Subcutaneous adipose tissue (tissue), 4 donors: ENCODE measurements around the gene MPP3. TPM values are rescaled to one million over a fixed set of nuclear protein-coding genes. Genes with fewer than 3 reads are reported as not detected.

Experiments used
- CTCF ChIP-seq: fragments of 450-650 bp; IDR thresholded peaks from one replicate; pipeline ENCODE4 v1.5.1; 2016; ENCODE audit warnings: low read depth, mild to moderate bottlenecking, control low read depth, antibody characterized with exemption, moderate library complexity
- total RNA-seq, 4 donors: library from RNA; depleted of rRNA; stranded (reverse); fragments of >200 nt; gene quantifications; one replicate each; pipeline ENCODE4 v1.1.0, GENCODE V29; 2016

The MPP3 gene
- total RNA-seq, 4 donors from 2014 or later = 9.0 to 122 (median 25.2) TPM

GRCh38 chr17:43809121-43809520 lies 23.8 kb downstream of the MPP3 start:
- no peak for TF ChIP-seq CTCF

- no peak for TF ChIP-seq CTCF
Measured at GRCh38 chr17:43808076-43808475, 24.9 kb downstream of the MPP3 start.

GRCh38 chr17:43805117-43805516 lies 27.8 kb downstream of the MPP3 start:
- TF ChIP-seq CTCF = no peak

GRCh38 chr17:43803758-43804157 lies 29.2 kb downstream of the MPP3 start:
- TF ChIP-seq CTCF = no peak

- no peak for TF ChIP-seq CTCF
Measured at GRCh38 chr17:43801844-43802243, 31.1 kb downstream of the MPP3 start.

- TF ChIP-seq CTCF = no peak
Measured at GRCh38 chr17:43800736-43801135, 32.2 kb downstream of the MPP3 start.

- no peak for TF ChIP-seq CTCF
Measured at GRCh38 chr17:43799047-43799446, 33.9 kb downstream of the MPP3 start.

GRCh38 chr17:43791589-43791988 lies 41.4 kb downstream of the MPP3 start:
- TF ChIP-seq CTCF = no peak
